HT-29 (cell line): ENCODE measurements around the gene TSPAN11. TPM values are rescaled to one million over a fixed set of nuclear protein-coding genes. Genes with fewer than 3 reads are reported as not detected.
"Not testable (repeated sequence)": the region's sequence is repeated elsewhere in the genome, so short reads cannot be mapped to it uniquely, and the experiment has no call there.

ENCODE experiments used
- DNase-seq: peaks from one replicate; pipeline ENCODE4 v3.0.0-alpha.2; 2015; ENCODE audit warnings: low spot score
- total RNA-seq: library from RNA; depleted of rRNA; stranded (reverse); fragments of >200 nt; shearing (Covaris generic); gene quantifications from 2 replicates; pipeline ENCODE4 v1.2.3, GENCODE V29; 2014

The TSPAN11 gene
- total RNA-seq, 1 experiment from 2014 or later: not detected

DNA sequence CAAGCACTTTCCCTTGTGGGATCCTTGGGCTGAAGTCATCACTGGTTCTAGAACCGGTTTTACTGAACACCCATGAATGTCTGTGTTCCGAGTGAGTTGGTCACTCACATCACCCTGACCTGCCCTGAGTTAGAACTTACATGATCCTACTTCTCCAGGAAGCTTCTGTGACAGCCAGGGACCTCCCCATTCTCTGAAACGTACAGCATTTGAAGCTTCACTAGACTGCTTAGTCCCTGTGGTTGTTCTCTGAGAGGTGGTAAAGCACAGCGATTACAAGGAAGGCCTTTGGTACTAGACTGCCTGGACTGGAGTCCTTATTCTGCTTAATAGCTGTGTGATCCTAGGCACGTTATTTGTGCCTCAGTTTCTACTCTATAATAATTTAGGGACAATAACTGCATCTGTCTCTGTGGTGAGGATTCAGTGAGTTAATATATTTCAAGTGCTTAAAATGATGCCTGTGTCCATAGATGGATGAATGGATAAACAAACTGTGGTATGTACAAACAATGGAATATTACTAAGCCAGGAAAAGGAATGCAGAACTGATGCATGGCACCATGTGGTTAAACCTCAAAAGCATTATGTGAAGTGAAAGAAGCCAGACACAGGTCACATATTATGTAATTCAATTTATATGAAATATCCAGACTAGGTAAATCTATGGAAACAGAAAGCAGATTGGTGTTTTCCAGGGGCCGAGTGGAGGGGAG is 92.4 kb downstream of the TSPAN11 start:
- no peak for DNase-seq

DNA sequence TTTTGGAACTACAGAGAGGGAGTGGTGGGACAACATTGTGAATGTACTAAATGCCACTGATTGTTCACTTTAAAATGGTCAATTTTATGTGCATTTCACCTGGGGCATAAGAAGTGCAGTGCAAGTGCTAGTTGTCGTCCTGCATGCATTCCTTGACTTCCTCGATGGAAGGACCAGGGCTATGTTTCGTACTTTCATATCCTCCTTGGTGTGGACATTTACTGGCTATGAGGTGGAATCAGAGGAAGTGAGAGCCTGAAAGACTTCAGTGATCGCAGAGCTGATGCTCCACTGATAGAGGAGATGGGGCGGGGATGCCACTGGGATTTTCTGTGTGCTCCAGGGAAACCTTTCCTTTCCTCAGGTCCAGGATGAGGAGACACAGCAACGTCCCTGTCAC is 93.0 kb downstream of the TSPAN11 start:
- DNase-seq: no peak

DNA sequence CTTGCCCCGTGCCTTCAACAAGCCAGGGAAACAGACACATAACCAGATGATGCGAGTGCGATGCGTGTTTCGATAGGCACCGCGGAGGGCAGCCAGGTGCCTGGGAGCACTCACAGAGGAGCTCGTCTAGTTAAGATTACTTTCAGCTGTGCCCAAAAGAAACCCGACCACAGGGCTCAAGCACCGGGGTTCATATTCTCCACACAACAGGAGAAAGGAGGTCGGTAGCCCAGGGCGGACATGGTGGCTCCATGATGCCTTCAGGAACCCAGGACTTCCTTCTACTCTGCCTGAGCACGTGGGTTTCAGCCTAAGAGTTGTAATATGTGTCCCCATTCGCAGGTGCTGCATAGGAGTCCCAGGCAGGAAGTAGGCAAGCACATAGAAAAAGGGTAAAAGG is 93.4 kb downstream of the TSPAN11 start:
- DNase-seq: no peak

DNA sequence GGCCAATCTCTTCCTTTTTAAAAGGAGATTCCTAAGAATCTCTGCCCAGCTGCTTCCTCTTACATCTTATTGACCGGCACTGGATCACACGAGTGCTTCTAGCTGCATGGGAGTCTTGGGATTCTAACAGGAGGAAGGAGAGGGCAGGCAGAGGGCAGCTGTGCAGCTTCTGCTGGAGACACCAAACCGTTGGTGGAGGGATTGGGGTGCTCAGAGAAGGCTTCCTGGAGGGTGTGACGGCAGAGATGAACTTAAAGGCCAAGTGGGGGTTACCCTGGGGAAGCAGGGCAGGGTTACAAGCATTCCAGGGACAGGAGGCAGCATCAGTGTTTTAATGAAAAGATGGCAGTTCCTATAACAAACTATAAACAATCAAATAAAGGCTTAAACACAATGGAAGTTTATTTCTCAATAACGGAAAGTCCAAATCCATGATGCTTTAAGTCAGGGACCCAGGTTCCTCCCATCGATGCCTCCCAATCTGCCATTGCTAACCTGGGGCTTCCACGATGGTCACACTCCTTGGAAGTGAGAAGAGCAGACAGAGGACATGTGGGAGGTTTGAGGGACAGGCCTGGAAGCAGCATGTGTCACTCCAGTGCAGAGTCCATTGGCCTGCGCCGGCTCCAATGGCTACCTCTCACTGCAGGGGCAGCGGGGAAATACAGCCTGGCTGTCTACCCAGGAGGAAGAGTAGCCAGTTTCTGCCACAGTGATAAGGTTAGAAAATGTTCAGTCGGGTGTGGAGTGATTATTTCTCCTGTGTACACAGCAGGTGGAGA is 94.0 kb downstream of the TSPAN11 start:
- DNase-seq: no peak

DNA sequence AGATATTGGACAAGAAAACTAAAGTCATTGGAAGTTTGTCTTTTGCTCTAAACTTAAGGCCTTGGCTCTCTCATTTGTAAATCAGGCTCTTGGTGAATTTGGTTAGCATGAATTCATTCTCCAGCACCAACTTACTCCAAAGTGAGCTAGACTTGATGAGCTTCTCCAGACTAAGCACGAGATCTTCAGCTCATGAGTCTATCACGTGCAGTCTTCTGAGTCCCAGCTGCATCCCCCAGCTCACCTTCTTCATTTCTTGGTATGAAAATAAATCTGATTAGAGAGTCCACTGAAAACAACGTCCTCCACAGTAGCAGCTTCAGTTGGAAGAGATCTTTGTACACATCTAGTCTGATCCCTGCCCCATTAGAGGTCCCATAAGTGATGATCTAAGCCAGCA is 94.6 kb downstream of the TSPAN11 start:
- DNase-seq: no peak

DNA sequence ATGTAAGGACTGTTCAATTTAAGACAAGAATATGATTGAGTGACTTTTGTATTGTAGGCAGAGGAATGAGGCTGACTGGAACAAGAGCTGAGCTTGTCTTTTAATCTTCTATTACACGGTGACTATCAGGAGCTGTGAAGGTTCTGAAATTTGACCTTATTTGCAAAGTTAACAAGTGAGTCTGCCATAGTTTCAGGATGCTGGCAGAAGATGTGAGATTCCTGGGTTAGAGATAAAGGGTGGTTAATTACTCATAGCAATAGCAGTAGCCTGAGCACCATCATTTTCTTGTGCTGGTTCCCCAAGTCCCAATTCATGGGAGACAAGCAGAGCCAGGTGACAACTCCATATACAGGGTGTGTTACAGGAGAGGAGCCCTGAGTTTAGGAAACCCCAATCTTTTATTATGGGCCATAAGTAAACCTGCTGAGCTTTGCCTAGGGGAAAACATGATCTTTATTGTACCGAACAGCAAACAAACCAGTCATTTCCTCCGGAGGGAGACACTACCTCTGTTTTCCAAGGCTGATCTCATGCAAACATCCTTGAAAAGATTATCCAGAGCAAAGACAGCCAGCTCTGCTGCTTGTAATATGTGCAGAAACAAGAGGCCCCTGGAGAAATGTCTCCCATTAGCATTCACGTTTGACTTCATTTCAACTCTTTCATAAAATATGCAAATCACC is 95.4 kb downstream of the TSPAN11 start:
- no peak for DNase-seq

DNA sequence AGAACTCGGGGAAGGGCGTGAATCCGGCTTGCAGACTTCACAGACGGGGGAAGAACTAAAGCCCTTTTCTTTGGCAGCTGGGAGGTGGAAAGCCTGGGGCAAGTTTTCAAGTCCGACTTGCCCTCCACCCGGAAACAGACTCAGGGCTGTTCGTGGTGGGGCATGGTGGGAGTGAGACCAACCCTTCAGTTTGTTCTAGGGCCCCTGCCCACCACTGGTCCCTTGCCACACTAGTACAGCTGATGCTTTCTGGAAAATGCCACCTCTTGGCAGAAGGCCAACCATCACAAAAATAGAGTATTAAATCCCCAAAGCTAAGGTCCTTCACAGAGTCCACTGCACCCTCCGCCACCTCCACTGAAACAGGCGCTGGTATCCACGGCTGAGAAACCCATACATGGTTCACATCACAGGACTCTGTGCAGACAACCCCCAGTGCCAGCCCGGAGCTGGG is 96.8 kb downstream of the TSPAN11 start:
- DNase-seq: no peak

DNA sequence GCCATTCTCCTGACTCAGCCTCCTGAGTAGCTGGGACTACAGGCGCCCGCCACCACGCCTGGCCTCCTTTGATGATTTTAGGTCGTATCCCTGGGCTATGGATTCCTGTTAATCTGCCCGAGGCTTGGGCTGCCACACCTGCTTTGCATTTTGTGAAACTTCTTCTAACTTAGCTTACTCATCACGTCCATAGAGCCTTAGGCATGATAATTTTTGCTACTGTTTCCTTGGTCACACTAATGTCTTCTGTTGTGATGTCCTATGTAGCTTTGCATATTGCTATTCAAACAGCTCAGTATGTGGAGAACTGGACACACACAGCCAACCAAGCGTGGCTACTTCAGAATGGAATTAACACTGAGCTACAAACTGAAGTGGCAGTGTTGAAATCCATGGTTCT is 99.7 kb downstream of the TSPAN11 start:
- DNase-seq: no peak

DNA sequence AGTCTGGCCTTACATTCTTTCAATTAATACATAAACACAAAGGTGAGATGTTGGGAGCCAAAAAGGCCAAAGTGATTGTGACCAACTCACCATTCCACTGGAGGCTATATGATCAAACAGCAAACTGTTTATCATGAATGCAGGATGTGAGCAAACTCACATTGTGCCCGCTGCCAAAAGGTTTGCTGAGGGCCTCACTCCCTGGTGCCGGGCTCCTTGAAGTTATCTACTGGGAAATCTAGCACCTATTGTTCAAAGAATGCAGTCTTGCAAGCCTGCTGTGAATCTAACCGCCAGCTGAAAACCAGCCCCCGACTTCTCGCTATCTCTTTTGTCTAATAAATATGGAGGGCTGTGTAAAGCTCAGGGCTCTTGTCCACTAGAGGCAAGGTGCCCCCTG is 100.5 kb downstream of the TSPAN11 start:
- not testable (repeated sequence) for DNase-seq

DNA sequence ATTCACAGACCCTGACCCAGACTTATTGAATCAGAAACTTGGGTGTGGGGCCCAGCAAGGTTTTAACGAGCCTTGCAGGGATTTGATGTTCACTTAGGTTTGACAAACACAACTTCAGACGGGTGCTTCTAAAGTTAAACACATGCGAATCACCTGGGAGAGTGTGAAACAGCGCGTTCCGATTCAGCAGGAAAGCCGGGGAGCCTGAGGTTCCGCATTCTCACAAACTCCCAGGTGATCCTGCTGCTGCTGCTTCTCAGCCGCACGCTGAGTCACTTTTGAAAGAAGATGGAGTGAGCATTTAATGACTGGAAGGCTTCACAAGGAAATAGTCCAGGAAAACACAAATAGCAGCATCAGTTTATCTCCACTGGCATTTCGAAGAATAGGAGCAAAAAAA is 102.9 kb downstream of the TSPAN11 start:
- no peak for DNase-seq

DNA sequence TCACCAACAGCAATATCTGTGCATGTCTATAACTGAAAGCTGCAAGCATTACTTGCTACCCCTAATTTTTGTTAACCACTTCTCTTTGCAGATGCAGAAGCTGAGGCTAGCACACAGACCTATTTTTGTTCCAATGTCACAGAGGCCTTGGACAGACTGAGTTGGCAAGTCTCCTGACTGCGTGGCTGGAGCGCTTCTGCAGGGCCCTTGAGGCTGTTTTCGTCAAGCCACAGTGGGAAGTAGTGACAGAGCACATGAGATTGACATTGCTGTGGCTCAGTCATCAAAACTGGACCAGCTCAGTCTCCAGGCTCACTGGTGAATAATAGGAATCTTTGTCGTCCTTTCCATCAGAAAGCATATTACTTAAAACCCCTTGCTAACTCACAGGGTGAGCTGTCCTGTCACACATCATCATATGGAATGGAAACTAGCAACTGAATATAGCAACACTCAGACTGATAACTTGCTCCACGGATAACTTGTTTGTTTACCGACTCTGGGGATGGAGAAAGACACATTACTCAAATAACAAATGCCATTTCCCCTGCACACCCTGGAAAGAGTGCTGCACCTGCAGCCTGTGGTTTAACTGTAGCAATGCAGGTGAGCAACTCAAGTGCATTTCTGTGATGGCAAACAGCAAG is 103.5 kb downstream of the TSPAN11 start:
- no peak for DNase-seq

DNA sequence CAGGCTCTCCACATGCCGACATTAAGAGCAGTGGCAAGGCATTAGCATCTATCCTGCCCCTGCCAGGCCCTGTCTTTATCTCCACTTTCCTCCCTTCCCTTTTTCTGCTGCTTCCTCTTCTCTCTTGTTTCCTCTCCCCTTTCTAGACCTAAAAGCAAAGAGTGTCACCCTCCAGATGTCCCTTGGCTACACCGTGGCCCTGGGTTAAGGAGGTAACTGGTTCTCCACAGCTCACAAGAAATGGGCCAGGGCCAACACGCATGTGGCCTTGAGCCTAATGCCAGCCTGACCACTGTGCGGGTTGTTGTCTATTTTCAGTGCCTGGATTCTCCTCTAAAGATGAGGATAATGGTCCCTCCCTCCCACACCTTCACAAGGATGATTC is 105.4 kb downstream of the TSPAN11 start:
- DNase-seq: no peak

DNA sequence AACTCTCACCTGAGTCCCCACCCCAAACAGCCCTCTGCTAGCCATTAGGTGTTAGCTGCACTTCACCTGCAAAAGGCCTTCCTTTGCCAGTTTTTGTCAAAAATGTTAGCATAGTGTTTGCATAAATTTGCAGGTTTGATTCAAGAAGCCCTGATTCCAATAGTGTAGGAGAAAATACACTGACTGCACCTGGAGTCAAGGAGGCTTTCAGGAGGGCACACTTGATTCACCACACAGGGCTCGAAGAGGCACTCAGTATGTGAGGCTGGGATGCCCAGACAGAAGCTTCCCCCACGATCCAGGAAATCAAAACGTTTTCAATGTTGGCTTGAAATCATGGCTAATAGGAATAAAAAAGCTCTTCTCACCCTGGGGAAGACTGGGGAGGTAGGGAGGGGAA is 106.6 kb downstream of the TSPAN11 start:
- no peak for DNase-seq

DNA sequence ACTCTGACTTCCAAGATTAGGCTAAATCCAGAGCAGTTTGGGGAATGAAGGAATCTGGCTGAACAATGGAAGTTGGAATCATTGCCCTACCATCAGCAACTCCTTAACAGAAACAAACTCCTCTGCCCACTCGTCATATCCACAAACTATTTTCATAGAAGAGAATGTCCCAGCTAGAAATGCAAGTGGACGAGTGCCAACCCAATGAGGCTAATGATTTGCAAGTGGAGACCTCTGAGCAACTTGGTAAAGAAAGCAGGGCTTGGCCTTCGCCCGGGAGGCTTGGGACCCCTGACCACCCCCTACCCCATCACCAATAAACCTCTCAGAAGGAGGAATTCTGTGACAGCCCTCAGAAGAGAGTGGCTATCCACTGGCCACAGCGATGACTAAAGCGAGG is 107.1 kb downstream of the TSPAN11 start:
- DNase-seq: no peak

DNA sequence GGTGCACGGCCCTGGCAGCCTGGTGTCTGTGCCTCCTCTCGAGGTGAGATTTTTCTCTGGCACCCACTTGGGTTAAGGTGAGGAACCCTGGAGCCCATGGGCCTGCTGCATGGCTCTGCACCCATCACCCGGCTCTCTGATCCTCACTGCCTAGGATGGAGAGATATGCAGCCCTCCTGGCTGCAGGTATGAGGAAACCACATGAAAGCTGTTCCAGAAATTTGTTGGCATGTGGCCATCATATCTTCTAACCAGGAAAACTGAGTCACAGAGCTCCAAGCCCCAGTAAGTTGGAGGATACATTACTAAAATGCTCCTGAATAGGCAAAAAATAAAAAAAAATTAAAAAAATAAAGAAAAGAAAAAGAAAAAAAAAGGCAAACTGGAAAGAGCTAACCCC is 107.8 kb downstream of the TSPAN11 start:
- peak; percentile 34 for DNase-seq

DNA sequence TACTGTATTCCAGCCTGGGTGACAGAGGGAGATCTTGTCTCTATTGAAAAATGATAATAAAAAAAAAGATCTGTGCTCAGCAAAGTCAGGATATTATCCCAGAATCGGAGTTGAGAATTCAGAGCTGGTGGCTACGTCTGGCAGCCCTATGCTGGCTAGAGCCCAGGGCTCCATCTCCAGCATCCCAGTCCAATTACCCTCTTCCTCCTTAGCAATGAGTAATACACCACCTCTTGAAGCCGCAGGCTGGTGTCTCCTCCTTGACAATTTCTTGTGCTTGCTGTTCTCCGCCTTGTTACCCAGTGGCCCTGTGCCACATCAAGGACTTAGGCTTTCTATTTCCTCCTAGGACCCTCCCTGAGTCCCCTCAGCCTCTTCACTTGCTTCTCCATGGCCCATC is 108.7 kb downstream of the TSPAN11 start:
- peak; percentile 43 for DNase-seq

DNA sequence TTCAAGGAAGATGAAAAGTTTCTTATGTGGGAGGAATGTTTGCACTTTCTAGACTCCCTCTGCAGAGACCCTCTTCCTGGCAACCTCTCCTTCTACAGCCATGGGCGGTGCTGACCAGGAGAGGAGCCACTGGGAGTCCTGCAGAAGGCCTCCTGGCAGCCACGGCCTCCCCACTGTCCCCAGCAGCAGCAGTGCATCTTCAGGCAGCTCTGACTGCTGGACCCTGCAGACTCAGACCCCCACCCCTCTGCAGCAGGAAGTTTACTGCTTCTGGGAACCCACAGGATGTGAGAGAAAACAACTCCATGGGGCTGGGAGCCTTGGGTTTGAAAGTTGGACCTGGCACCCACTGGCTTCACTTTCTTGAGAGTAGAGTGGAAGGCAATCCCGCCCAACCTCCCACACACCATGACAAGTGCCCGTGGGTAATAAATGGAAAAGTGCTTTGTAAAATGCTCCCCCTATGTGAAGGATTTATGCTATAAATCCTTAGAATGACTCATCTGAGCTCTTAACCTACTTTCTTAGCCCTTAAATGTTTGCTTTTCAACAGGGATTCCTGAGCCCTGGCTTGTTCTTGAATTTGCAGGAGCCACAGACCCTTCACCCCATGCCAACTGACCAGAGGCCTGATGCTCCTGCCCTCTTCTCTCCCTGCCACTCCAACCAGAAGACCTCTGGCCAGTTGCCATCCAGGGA is 109.6 kb downstream of the TSPAN11 start:
- DNase-seq: peak; percentile 61

DNA sequence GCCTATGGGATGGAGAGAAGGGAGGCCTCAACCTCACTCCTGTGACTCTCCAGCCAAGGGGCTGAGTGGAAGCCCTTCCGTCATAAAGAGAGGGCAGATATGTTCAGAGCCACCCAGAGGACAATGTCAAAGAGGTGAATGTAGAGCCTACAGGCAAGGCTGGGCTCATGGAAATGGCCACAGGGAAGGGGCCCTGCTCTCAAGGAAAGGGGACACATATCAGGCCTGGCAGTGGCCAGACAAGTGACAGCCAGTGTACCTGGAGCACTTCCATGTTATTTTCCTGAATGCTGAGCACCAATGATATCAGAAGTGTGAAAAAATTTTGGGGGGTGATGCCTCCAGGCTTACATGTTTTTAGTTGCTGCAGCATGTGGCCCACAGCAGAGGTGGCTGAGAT is 110.5 kb downstream of the TSPAN11 start:
- DNase-seq: no peak

DNA sequence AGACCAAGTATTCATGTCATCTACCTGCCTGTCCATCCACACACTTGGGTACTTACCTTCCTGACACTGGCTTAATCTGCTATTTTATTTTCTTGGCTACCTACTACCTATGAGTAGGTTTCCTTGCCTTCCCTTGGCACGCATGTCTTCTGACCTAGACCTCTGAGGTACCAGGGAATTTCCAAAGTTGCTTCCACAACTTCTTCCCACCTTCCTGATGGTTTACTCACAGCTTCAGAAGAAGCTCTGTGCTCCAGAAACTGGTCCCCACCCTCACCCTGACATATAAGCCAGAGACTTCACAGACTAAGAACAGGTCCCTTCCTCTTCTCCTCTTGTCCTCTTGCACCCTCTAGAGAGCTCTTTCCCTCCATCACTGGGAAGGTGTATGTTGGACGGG is 111.4 kb downstream of the TSPAN11 start:
- no peak for DNase-seq

DNA sequence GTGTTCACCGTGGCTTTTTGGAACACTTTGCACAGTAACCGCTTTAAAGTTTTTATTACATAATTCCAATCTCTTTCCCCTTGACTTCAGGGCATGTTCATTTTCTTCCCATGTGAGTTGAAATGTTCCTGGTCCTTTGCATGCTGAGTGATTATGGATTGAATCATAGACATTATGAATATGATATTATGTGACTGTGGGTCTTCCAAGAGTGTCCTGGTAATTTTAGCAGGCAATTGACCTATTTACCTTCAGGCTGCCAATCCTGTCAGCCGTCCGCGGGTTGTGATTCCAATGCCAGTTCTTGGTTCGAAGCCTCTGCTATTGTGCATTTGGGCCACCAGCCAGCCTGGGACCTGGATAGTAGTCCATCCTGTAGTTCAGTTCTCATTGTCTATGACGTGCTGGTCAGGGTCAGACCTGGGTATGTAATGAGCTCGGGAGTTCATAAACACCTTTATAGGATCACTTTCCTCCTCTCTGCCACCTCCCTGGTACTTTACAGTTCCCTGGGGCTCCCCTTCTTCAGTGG is 114.6 kb downstream of the TSPAN11 start:
- DNase-seq: no peak
